Neural progenitor cell (in vitro differentiated cells): ENCODE results near the gene GRM6. TPM values are rescaled to one million over a fixed set of nuclear protein-coding genes. Genes with fewer than 3 reads are reported as not detected.
A peak's percentile ranks its signal among the peaks of the same experiment; 100 is the strongest.

Experiments
- DNase-seq: peaks from one replicate; pipeline ENCODE4 v3.0.0-alpha.2; 2016; ENCODE audit warnings: low spot score
- H2AFZ ChIP-seq: fragments of 200-600 bp; sonication (generic); replicated peaks from 2 replicates; pipeline ENCODE4 v1.6.1; 2016; ENCODE audit warnings: antibody characterized with exemption
- H3F3A ChIP-seq: fragments of 200-600 bp; sonication (generic); 2 replicates; pipeline ENCODE4 v1.6.1; 2016; ENCODE audit warnings: antibody characterized with exemption, low read depth
- H3K27ac ChIP-seq: fragments of 200-600 bp; sonication (generic); 2 replicates; pipeline ENCODE4 v1.5.1; 2016; ENCODE audit warnings: mild to moderate bottlenecking
- H3K27me3 ChIP-seq: fragments of 200-600 bp; sonication (generic); 2 replicates; pipeline ENCODE4 v1.6.1; 2016; ENCODE audit warnings: mild to moderate bottlenecking, moderate library complexity
- H3K36me3 ChIP-seq: fragments of 200-600 bp; sonication (generic); 2 replicates; pipeline ENCODE4 v1.5.1; 2016
- H3K4me1 ChIP-seq: fragments of 200-600 bp; sonication (generic); 2 replicates; pipeline ENCODE4 v1.6.1; 2016; ENCODE audit warnings: mixed run types
- H3K4me2 ChIP-seq: fragments of 200-600 bp; sonication (generic); 2 replicates; pipeline ENCODE4 v1.6.1; 2016
- H3K4me3 ChIP-seq: fragments of 200-600 bp; sonication (generic); 2 replicates; pipeline ENCODE4 v1.5.1; 2016
- H3K79me2 ChIP-seq: fragments of 200-600 bp; sonication (generic); 2 replicates; pipeline ENCODE4 v1.6.1; 2016; ENCODE audit warnings: low read depth
- H3K9ac ChIP-seq: fragments of 200-600 bp; sonication (generic); 2 replicates; pipeline ENCODE4 v1.6.1; 2016
- H3K9me3 ChIP-seq: fragments of 200-600 bp; sonication (generic); 2 replicates; pipeline ENCODE4 v1.5.1; 2016; ENCODE audit warnings: low read depth
- H4K20me1 ChIP-seq: fragments of 200-600 bp; sonication (generic); 2 replicates; pipeline ENCODE4 v1.6.1; 2016; ENCODE audit warnings: low read depth
- H3K27ac Mint-ChIP-seq: 3 replicates; pipeline ENCODE4 v1.8.0; 2021; ENCODE audit warnings: mixed read lengths
- H3K27me3 Mint-ChIP-seq: 2 replicates; pipeline ENCODE4 v1.8.0; 2022; ENCODE audit warnings: low read depth, mild to moderate bottlenecking, inconsistent platforms, moderate library complexity, mixed read lengths; ENCODE audit not compliant: insufficient read depth
- H3K36me3 Mint-ChIP-seq: 3 replicates; pipeline ENCODE4 v1.8.0; 2021; ENCODE audit warnings: mixed read lengths
- H3K4me1 Mint-ChIP-seq: 3 replicates; pipeline ENCODE4 v1.8.0; 2021; ENCODE audit warnings: mixed read lengths
- H3K4me3 Mint-ChIP-seq: 3 replicates; pipeline ENCODE4 v1.8.0; 2021; ENCODE audit warnings: mild to moderate bottlenecking, moderate library complexity, mixed read lengths
- H3K9me3 Mint-ChIP-seq: 3 replicates; pipeline ENCODE4 v1.8.0; 2020; ENCODE audit warnings: mixed read lengths
- EZH2 ChIP-seq: fragments of 200-600 bp; sonication (generic); IDR thresholded peaks from 2 replicates; pipeline ENCODE4 v1.6.1; 2017; ENCODE audit warnings: antibody characterized with exemption, mild to moderate bottlenecking, moderate library complexity
- EZH2phosphoT487 ChIP-seq: fragments of 200-600 bp; sonication (generic); IDR thresholded peaks from 2 replicates; pipeline ENCODE4 v1.6.1; 2017; ENCODE audit warnings: antibody characterized with exemption
- total RNA-seq: library from RNA; depleted of rRNA; stranded (reverse); fragments of >200 nt; gene quantifications from 2 replicates; pipeline ENCODE4 v1.2.3, GENCODE V29; 2015; ENCODE audit warnings: low replicate concordance
- TF ChIP-seq, protein P1 (sequence below): fragments of 200-600 bp; sonication (generic); IDR thresholded peaks from 2 replicates; pipeline ENCODE4 v1.5.1; 2017; ENCODE audit warnings: antibody characterized with exemption, mild to moderate bottlenecking

The GRM6 gene
- total RNA-seq, 1 donor from 2014 or later: not detected

- H3K79me2 ChIP-seq: no peaks in the 10 kb centered on the region
- H3K4me3 ChIP-seq: no peak overlapping the region
- peaks cover 43% of the 10 kb centered on the region for H3K27me3 ChIP-seq
- Mint-ChIP-seq H3K27me3 (peaks cover 33% of the 10 kb centered on the region), H3K36me3 (peaks cover 4% of the 10 kb centered on the region), H3K27ac (no peak overlapping the region), H3K4me1 (peaks cover 4% of the 10 kb centered on the region), H3K9me3 (peaks cover 48% of the 10 kb centered on the region), H3K4me3 (peak overlapping the region; percentile 66)
- peaks cover 6% of the 10 kb centered on the region for H3K4me1 ChIP-seq
- H3K9me3 ChIP-seq: no peaks in the 10 kb centered on the region
- no peaks in the 10 kb centered on the region for H3K36me3 ChIP-seq
- no peak overlapping the region for H3K27ac ChIP-seq
- H4K20me1 ChIP-seq: no peaks in the 10 kb centered on the region
- TF ChIP-seq EZH2 (no peak), EZH2phosphoT487 (no peak)
- TF ChIP-seq, protein P1, sequence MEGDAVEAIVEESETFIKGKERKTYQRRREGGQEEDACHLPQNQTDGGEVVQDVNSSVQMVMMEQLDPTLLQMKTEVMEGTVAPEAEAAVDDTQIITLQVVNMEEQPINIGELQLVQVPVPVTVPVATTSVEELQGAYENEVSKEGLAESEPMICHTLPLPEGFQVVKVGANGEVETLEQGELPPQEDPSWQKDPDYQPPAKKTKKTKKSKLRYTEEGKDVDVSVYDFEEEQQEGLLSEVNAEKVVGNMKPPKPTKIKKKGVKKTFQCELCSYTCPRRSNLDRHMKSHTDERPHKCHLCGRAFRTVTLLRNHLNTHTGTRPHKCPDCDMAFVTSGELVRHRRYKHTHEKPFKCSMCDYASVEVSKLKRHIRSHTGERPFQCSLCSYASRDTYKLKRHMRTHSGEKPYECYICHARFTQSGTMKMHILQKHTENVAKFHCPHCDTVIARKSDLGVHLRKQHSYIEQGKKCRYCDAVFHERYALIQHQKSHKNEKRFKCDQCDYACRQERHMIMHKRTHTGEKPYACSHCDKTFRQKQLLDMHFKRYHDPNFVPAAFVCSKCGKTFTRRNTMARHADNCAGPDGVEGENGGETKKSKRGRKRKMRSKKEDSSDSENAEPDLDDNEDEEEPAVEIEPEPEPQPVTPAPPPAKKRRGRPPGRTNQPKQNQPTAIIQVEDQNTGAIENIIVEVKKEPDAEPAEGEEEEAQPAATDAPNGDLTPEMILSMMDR: no peak
- H3K9ac ChIP-seq: no peak overlapping the region
- H3F3A ChIP-seq: peaks cover 6% of the 10 kb centered on the region
- H3K4me2 ChIP-seq: no peak overlapping the region
- no peak for DNase-seq
- no peak overlapping the region for H2AFZ ChIP-seq
These were observed 3.7 kb downstream of the GRM6 start for GRCh38 chr5:178991190-178992145.

- Histone ChIP-seq H3K9me3 (no peaks in the 10 kb centered on the region), H3K9ac (no peak overlapping the region), H3K4me3 (no peak overlapping the region), H3F3A (peaks cover 4% of the 10 kb centered on the region), H2AFZ (no peak overlapping the region), H3K4me2 (no peak overlapping the region), H4K20me1 (no peaks in the 10 kb centered on the region), H3K27ac (no peak overlapping the region), H3K36me3 (no peaks in the 10 kb centered on the region), H3K79me2 (no peaks in the 10 kb centered on the region), H3K4me1 (peaks cover 3% of the 10 kb centered on the region), H3K27me3 (peaks cover 33% of the 10 kb centered on the region)
- TF ChIP-seq EZH2phosphoT487 (no peak), EZH2 (no peak)
- TF ChIP-seq, protein P1: no peak
- Mint-ChIP-seq H3K27me3 (peaks cover 29% of the 10 kb centered on the region), H3K4me3 (no peak overlapping the region), H3K27ac (no peak overlapping the region), H3K4me1 (peaks cover 3% of the 10 kb centered on the region), H3K36me3 (peaks cover 4% of the 10 kb centered on the region), H3K9me3 (peaks cover 54% of the 10 kb centered on the region)
- DNase-seq: no peak
These were observed 4.6 kb downstream of the GRM6 start for GRCh38 chr5:178990491-178990890.

- Mint-ChIP-seq H3K9me3 (peaks cover 60% of the 10 kb centered on the region), H3K4me3 (no peak overlapping the region), H3K27me3 (peaks cover 25% of the 10 kb centered on the region), H3K27ac (no peak overlapping the region), H3K36me3 (peaks cover 4% of the 10 kb centered on the region), H3K4me1 (no peaks in the 10 kb centered on the region)
- H3F3A ChIP-seq: no peaks in the 10 kb centered on the region
- H3K9me3 ChIP-seq: no peaks in the 10 kb centered on the region
- no peak overlapping the region for H3K27ac ChIP-seq
- H3K4me2 ChIP-seq: no peak overlapping the region
- TF ChIP-seq, protein P1: no peak
- TF ChIP-seq EZH2 (no peak), EZH2phosphoT487 (no peak)
- H2AFZ ChIP-seq: no peak overlapping the region
- no peaks in the 10 kb centered on the region for H4K20me1 ChIP-seq
- H3K79me2 ChIP-seq: no peaks in the 10 kb centered on the region
- no peaks in the 10 kb centered on the region for H3K36me3 ChIP-seq
- DNase-seq: no peak
- H3K4me1 ChIP-seq: no peaks in the 10 kb centered on the region
- H3K9ac ChIP-seq: no peak overlapping the region
- H3K27me3 ChIP-seq: peaks cover 22% of the 10 kb centered on the region
- no peak overlapping the region for H3K4me3 ChIP-seq
These were observed 5.8 kb downstream of the GRM6 start for GRCh38 chr5:178989311-178989710.
